Measurements from ENCODE around the gene BUB3. TPM values are rescaled to one million over a fixed set of nuclear protein-coding genes. Genes with fewer than 3 reads are reported as not detected.

BUB3 gene
- polyA plus RNA-seq, 2 of the 4 experiments (the other 2 are of a cell fraction) = 216 to 229 TPM

- no peak for TF ChIP-seq RCOR1 (IDR thresholded peaks at IDR 0.05; ENCODE audit: low read depth, low read length)
- no peak for TF ChIP-seq SREBF2 (IDR thresholded peaks at IDR 0.05)
- H3K9me3 ChIP-seq = no peaks in the 10 kb centered on the region
- CTCF ChIA-PET = interaction anchor here (0.7 to 0.9 kb wide), 5 partner anchors 14 to 967 kb away, joined by 3 to 6 read pairs (median 3); no protein-coding TSS in a partner anchor
- H3K4me3 ChIP-seq = no peak overlapping the region
- peaks cover 43% of the 10 kb centered on the region for H3K4me1 ChIP-seq
- FAIRE-seq = no peak
- no peak for ATAC-seq
- H3K27ac ChIP-seq = no peak overlapping the region
- 95% methylated on average over 11 of the region's 11 CpGs for WGBS (ENCODE audit: missing lambda C conversion rate)
- no peak for DNase-seq (ENCODE audit: low read depth in 1 of 2, low spot score in 1 of 2)
- H3K4me2 ChIP-seq = no peak overlapping the region
- POLR2A ChIA-PET = no interaction called here
Observed at GRCh38 chr10:123160311-123160980, 6.2 kb downstream of the BUB3 start.

- ChIA-PET POLR2A (no interaction called here), CTCF (interaction anchor here (1.2 kb wide), 1 partner anchor 31 kb away, joined by 3 read pairs; no protein-coding TSS in a partner anchor)
- H3K4me2 ChIP-seq = no peak overlapping the region
- WGBS (ENCODE audit: missing lambda C conversion rate) = 96% methylated on average over 2 of the region's 2 CpGs
- FAIRE-seq (no peak), DNase-seq (ENCODE audit: low read depth in 1 of 2, low spot score in 1 of 2) (no peak), ATAC-seq (no peak)
- no peak overlapping the region for H3K27ac ChIP-seq
- TF ChIP-seq PBX3 (IDR thresholded peaks at IDR 0.05) (no peak), HEYL (CRISPR knock-in tag; IDR thresholded peaks at IDR 0.05) (no peak), CEBPB (IDR thresholded peaks at IDR 0.05) (no peak), RNF2 (IDR thresholded peaks at IDR 0.05; ENCODE audit: borderline replicate concordance, low read depth) (no peak), MAFK (IDR thresholded peaks at IDR 0.05; ENCODE audit: partially characterized antibody) (no peak), EHMT2 (IDR thresholded peaks at IDR 0.05; ENCODE audit: low read depth) (no peak), E2F6 (IDR thresholded peaks at IDR 0.05; ENCODE audit: borderline replicate concordance, low read depth) (no peak), ATOH8 (CRISPR knock-in tag; IDR thresholded peaks at IDR 0.05; ENCODE audit: low read depth) (no peak), CBX8 (IDR thresholded peaks at IDR 0.05) (no peak), NFE2L2 (conservative IDR thresholded peaks at IDR 0.05; ENCODE audit: low read length) (no peak), JUNB (IDR thresholded peaks at IDR 0.05) (no peak), MYC (IDR thresholded peaks at IDR 0.05; ENCODE audit: borderline replicate concordance, low read length) (no peak), ZFP36 (IDR thresholded peaks at IDR 0.05; ENCODE audit: borderline replicate concordance, partially characterized antibody) (no peak), KDM1A (IDR thresholded peaks at IDR 0.05; ENCODE audit: low read depth) (no peak), POLR2AphosphoS2 (conservative IDR thresholded peaks at IDR 0.05; ENCODE audit: low read length) (no peak), NPAS2 (CRISPR knock-in tag; IDR thresholded peaks at IDR 0.05; ENCODE audit: borderline replicate concordance) (no peak), EP300 (IDR thresholded peaks at IDR 0.05) (no peak), ESRRA (IDR thresholded peaks at IDR 0.05; ENCODE audit: borderline replicate concordance, low read length) (no peak)
- TF ChIP-seq, protein P1, sequence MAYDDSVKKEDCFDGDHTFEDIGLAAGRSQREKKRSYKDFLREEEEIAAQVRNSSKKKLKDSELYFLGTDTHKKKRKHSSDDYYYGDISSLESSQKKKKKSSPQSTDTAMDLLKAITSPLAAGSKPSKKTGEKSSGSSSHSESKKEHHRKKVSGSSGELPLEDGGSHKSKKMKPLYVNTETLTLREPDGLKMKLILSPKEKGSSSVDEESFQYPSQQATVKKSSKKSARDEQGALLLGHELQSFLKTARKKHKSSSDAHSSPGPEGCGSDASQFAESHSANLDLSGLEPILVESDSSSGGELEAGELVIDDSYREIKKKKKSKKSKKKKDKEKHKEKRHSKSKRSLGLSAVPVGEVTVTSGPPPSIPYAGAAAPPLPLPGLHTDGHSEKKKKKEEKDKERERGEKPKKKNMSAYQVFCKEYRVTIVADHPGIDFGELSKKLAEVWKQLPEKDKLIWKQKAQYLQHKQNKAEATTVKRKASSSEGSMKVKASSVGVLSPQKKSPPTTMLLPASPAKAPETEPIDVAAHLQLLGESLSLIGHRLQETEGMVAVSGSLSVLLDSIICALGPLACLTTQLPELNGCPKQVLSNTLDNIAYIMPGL (CRISPR knock-in tag; IDR thresholded peaks at IDR 0.05; ENCODE audit: borderline replicate concordance) = no peak
- TF ChIP-seq, protein P2, sequence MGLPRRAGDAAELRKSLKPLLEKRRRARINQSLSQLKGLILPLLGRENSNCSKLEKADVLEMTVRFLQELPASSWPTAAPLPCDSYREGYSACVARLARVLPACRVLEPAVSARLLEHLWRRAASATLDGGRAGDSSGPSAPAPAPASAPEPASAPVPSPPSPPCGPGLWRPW (IDR thresholded peaks at IDR 0.05) = no peak
- H3K4me1 ChIP-seq = peaks cover 5% of the 10 kb centered on the region; the same call in 2 of the 3 replicates
- no peak overlapping the region for H3K4me3 ChIP-seq
- no peaks in the 10 kb centered on the region for H3K9me3 ChIP-seq
Observed at GRCh38 chr10:123164319-123164718, 10.1 kb downstream of the BUB3 start.
